GM10266 (cell line): ENCODE measurements around the gene DNASE1L1.

Experiments
- DNase-seq: peaks from one replicate; pipeline ENCODE4 v3.0.0; 2012; ENCODE audit errors: extremely low spot score
- CTCF ChIP-seq: IDR thresholded peaks from 2 replicates; pipeline ENCODE4 v1.5.1; 2012; ENCODE audit warnings: mild to moderate bottlenecking, low read depth; ENCODE audit not compliant: control insufficient read depth, insufficient read depth; ENCODE audit errors: missing control alignments

DNASE1L1 gene

GRCh38 chrX:154430479-154430878 is 21.4 kb upstream of the DNASE1L1 start:
- no peak for TF ChIP-seq CTCF
- no peak for DNase-seq

- no peak for TF ChIP-seq CTCF
- no peak for DNase-seq
Observed at GRCh38 chrX:154429711-154430110, 20.7 kb upstream of the DNASE1L1 start.

- TF ChIP-seq CTCF: peak; percentile 20
- peak; percentile 91 for DNase-seq
Observed at GRCh38 chrX:154428176-154429171, 19.4 kb upstream of the DNASE1L1 start, which contains the start of gene ATP6AP1. Gene ATP6AP1, plus strand, starts transcription at chrX:154428677. Its CDS starts 16 bp downstream, at chrX:154428693.

GRCh38 chrX:154426916-154427770 is 18.1 kb upstream of the DNASE1L1 start:
- DNase-seq: no peak
- no peak for TF ChIP-seq CTCF

GRCh38 chrX:154420402-154420756 is 11.3 kb upstream of the DNASE1L1 start:
- TF ChIP-seq CTCF: no peak
- DNase-seq: no peak

- no peak for TF ChIP-seq CTCF
- no peak for DNase-seq
Observed at GRCh38 chrX:154419688-154420401, 10.8 kb upstream of the DNASE1L1 start.
